Tibial nerve (tissue), 3 donors: ENCODE data around the gene PTGIR.

Source experiments
- POLR2A ChIP-seq, 2 donors: fragments of 450-650 bp; IDR thresholded peaks; one replicate each; pipeline ENCODE4 v1.6.1; 2017; ENCODE audit warnings: antibody characterized with exemption in 2 of 2, mild to moderate bottlenecking in 2 of 2, moderate library complexity in 2 of 2
- TF ChIP-seq, protein P1 (sequence below), 5 experiments: fragments of 200-600 bp in 3 of 5; fragments of 450-650 bp in 2 of 5; sonication (generic) in 3 of 5; IDR thresholded peaks; one replicate each; pipeline ENCODE4 v1.5.1; 2016 to 2019; ENCODE audit warnings: antibody characterized with exemption in 5 of 5, mild to moderate bottlenecking in 3 of 5, moderate library complexity in 2 of 5

DNA sequence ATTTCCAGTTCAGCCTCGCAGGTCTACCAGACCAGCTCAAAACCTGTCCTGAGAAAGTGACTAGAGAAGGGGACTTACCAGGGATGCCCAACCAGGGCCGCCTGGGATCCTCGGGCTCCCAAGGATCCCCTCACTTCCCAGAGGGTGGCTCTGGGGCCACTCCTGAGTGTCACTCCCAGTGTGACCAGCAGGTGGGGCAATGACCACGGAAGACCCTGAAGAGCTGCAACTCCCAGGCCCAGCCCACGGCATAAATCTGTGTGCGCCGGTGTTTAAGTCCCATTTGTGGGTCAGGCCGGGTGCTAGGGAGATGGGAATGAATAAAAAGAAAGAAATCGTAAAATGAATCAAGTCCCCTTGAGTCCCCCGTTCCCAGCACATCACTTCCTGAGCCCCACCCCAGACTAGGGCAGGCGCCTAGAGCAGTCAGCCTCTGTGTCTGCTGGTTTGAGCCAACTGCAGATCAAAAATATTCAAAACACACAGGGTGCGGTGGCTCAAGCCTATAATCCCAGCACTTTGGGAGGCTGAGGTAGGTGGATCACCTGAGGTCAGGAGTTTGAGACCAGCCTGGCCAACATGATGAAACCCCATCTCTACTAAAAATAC is 10.7 kb downstream of the PTGIR start:
- TF ChIP-seq, protein P1, sequence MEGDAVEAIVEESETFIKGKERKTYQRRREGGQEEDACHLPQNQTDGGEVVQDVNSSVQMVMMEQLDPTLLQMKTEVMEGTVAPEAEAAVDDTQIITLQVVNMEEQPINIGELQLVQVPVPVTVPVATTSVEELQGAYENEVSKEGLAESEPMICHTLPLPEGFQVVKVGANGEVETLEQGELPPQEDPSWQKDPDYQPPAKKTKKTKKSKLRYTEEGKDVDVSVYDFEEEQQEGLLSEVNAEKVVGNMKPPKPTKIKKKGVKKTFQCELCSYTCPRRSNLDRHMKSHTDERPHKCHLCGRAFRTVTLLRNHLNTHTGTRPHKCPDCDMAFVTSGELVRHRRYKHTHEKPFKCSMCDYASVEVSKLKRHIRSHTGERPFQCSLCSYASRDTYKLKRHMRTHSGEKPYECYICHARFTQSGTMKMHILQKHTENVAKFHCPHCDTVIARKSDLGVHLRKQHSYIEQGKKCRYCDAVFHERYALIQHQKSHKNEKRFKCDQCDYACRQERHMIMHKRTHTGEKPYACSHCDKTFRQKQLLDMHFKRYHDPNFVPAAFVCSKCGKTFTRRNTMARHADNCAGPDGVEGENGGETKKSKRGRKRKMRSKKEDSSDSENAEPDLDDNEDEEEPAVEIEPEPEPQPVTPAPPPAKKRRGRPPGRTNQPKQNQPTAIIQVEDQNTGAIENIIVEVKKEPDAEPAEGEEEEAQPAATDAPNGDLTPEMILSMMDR (IDR thresholded peaks at IDR 0.05), result peak; percentile 83 to 94 (median 89)
- TF ChIP-seq POLR2A (IDR thresholded peaks at IDR 0.05), result no peak
